ENCODE measurements around the gene CCNK. TPM values are rescaled to one million over a fixed set of nuclear protein-coding genes. Genes with fewer than 3 reads are reported as not detected.

CCNK gene
- 69.3 TPM for polyA plus RNA-seq (2013, experiment 1 of 2; ENCODE audit: insufficient read length)
- 69.4 TPM for polyA plus RNA-seq (2013, experiment 2 of 2; ENCODE audit: insufficient read length)

DNA sequence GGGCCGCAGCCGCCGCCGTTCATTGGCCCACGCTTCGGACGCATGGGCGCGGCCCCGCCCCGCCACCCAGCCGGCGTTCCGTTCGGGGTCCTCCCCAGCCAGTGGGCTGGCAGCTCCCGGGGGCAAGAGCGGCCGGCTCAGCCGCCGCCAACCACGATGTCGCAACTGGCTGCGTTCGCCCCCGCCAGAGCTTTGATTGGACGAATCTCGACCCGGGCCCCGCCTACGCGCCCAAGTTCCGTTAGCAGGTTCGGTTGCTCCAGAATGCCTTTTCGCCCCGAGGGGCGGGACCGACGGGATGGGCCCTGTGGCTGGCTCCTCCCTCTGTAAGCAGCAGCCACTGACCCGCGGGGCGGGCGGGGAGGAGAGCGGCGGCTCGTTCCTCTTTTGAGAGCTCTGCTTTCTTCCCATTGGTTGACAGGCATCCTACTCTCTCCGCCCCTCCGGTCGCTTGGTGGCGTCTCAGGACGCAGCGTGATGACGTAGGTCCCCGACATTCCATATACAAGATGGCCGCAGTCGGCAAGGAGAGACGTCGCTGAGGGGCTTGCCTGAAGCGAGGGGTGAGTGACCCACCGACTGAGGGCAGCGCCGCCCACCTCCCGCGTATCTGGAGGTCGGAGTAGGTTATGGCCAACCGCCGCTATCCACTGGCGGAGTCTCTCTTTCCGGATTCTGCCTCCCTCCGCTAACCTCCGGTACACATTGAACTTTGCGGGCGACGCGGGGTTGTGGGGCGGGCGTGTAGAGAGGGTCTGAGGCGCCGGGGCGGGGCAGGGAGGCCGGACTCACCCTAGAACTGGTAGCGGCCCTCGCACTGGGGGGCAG is at the start of gene CCNK:
TSS of gene CCNK (plus strand) at position 493 of the 828 bp plus-strand sequence. CDS start 11,269 bp downstream, outside the sequence.
- peak; percentile 100 for DNase-seq

DNA sequence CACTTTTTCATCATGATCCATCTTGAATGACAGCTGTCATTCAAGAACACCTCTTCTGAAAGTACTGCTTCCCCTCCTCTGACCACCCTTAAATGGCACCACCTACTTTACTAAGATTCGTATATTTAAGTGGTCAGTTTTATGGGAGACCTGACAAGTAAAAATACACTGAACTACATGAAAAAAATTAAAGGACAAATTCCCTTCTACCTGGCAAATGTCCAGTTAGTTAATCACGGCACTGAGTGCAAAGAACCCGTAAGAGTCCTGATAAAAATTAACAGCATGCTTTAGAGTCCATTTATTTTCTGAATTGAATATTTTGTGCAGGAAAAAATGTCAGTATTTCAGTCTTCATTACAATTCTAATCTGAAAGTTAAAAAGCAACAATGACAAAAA is 49.2 kb upstream of the CCNK start:
- no peak for DNase-seq

DNA sequence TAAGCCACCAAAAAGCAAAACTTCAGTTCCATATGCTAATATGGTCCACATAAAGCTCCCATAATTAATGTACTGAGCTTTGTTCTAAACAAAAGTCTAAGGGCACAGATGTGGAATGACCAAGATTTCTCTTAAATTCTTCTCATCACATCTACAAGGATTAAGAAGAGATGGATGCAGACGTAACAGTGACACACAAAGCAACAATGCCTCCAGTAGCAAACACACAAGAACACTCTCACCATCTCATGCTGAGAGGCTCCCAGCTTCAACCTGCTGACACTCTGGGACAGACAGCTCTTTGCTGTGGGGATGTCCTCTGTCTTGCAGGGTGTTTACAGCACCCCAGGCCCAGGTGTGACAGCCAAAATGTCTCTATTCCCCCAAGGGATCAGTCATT is 48.7 kb upstream of the CCNK start:
- DNase-seq, result peak; percentile 16

DNA sequence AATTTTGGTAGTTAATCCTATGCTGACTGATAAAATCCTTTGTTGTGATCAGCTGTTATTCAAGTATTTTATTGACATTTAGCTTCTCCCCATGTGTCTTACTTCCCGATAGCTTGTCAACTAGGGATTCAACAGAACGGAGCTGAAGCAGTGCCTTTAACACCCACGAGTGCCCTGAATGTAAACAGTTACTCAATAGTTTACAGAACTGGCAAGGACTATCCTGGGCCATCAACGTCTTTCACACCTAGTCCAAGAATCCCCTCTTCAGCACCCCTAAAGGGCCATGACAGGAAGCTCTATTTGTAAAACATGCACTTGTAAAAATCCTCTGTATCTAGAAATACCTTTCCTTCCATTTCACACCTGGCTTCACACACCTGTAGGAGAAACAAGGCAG is 45.9 kb upstream of the CCNK start:
- no peak for DNase-seq

DNA sequence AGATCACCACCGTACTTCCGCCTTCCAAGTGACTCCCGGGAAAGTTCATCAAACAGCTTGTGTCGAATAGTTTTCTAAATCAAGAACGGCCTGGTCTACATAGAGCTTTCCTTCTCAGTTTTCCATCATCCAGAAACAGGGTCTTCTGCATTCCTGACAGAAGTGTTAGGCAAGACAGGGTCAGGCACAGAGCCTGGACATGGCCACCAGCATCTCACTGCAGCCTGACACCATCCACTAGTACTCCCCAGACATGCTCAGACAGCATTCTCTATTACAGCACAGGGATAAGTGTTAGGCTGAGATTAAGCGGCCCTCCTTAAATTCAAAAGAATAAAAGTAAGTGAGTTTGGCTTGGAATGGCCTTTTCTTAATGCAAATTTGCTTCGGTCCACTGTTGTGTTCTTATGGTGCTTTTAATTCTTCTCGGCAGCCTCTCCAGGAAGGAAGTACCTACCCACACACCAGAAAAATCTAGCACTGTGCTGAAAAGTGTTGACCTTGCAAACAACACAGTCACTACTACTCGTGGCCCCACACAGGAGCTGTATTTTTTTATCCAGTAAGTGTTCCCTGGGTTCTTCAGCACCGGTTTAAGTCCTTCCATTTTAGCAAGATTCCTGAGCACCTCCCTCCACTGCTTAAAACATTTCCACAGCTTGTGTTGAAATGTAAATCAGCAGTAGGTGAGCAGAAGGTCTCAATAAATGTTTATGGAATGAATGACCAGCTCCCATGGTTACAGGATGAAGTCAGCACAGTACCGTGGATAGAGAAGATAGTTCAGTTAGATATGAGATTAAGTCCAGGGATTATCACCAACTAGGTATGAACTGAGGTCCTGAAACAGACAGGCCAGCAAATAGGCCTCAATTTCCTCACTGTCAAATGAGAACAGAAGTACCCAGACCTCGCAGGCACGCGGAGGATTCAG is 44.7 kb upstream of the CCNK start:
- no peak for DNase-seq

DNA sequence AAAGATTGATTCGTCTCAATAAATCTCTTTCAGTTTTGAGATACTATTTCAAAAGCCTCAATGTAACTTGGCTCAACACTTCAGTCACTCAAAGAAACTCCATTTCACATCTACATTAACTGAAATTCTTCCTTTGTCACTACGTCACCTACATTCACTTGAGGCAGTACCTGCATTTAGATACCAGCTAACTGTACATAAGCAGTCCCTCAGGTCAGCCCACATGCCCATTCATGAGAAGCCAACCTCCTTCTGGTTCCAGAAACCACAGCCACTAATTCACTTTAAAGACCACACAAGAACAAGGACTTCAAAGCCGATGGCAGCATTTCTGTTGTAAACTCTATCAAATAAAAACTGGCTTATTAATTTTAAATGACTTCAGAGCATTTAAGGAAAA is 43.5 kb upstream of the CCNK start:
- no peak for DNase-seq

DNA sequence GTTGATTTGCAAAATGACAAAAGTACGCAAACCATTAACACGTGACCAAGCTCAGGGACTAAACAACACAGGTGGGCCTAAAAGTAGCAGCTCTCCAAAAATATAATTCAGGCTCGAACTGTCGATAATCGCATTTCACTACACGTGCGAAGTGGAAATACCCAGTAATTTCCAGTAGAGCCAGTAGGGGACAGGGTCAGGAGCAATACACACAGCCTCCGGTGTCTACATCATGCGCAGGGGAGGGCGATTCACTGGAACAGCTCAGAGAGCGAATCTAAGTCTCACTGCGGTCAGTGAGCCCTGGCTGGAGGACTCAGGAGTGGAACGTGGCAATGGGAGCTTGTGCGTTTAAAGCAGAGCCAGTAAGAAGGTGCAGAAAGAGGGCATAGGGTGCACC is 40.9 kb upstream of the CCNK start:
- DNase-seq, result no peak

DNA sequence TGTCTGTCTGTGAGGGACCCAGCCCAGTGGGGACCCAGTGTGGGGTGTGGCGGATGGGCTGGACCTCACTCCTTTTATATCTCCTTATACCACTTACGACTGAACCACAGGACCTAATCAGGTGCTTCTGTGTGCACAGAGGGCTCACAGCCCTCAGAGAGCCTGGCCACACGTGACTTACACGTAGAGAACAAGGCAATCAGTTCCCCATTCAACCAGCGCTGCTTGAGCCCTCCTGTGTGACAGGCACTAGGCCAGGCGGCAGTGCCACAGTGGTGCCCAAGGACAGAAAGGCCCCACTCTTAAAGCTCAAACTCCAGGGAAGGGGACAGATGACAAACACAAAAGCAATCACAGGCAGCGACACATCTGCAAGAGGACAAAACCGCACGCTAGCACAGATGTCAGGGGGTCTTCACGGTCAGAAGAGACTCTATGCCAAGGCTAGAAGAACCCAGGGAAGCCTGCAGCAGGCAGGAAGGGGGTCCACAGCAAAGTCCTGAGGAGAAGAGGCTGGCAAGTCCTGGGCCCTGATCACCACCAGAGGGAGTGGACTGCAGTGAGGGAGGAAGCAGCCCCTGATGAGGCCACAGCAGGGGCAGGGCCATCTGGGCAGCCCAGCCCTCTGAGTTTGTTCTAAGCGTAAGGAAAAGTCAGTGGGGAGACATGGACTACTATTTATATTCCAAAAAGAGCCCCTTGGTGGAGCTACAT is 39.9 kb upstream of the CCNK start:
- no peak for DNase-seq

DNA sequence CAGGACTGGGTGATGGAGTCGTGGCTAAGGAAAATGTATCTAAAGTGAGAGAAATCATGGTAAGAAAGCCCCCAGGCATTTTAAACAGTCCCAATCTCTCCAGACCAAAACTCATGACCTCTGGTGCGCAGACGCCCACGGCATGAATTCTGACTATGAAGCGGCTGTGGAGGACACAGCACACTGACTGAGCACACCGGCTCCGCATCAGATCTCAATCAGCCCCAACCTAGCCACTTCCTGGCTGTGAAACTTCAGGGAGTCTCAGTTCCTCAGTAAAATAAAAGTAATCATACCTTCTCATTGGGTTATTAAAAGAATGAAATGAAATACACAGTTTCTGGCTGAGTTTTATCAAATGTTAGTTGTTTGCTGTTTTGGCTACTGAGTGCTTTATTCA is 39.3 kb upstream of the CCNK start:
- no peak for DNase-seq

DNA sequence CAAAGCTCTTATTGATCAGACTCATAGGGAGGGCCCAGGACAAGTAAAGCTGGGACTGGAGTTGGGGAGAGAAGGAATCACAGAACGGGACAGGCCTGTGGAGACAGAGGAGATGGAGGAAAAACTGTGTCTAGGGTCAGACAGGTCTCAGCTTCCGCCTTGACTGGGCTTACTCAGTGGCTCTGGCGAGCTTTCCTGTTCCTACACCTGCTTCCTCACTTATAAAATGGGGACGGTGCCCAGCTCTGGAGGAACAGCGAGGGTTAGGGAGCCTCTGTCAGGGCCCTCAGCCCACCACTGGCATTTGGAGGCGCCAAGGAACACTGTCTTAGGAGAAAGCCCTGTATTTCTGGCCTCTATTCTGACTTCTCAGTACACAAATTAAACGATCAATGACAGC is 35.3 kb upstream of the CCNK start:
- DNase-seq, result no peak

DNA sequence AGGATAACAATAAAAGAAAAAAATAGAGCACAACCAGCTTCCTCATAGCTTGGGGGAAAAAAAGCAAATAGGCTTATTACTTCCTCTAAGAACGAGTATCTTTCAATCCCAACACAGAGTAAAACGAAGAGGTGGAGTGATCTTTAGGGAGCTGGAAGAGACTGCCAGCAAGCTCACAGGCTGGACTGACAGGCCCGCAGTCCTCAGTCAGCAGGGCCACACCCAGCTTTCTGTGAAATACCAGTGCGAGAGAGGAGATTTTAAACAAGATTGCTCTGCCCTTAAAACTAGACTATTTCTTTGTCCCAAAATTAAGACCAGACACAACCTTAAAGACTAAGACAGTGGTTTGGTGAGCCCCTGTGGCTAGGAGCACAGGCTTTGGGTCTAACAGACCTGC is 33.5 kb upstream of the CCNK start:
- DNase-seq, result no peak

DNA sequence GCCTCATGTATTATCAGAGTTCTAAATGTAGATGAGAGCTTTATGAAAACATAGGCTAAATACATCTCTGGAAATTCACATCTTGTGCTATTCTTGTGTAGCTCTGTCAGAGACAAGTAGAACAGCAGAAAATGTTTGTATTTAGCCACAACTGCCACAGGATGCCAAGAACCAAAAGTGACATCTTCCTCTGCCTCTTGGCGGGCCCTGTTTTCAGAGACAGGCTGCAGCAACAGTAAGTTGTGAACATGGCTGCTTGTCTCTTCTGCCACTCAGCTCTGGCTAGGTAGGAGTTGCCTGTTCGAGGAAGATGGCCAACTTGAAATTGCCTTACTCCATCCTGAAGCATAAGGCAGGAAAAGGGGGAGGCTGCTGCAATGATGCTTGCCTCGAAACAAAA is 30.9 kb upstream of the CCNK start:
- DNase-seq, result no peak

DNA sequence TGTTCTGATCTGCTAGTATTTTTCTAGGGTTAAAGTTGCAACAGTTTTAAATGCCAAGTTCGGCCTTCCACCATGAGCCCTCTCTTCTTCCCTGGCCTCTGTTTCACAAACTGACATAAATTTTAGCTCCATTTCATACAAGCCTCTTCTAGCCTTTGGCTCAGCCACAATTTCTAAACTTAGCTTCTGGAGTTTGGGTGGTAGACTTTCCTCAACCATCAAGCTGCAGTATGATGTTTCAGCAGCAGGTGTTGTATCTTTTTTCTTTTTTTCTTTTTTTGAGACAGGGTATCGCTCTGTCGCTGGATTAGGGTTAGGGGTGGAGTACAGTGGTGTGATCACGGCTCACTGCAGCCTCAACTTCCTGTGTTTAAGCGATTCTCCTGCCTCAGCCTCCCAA is 30.0 kb upstream of the CCNK start:
- no peak for DNase-seq

DNA sequence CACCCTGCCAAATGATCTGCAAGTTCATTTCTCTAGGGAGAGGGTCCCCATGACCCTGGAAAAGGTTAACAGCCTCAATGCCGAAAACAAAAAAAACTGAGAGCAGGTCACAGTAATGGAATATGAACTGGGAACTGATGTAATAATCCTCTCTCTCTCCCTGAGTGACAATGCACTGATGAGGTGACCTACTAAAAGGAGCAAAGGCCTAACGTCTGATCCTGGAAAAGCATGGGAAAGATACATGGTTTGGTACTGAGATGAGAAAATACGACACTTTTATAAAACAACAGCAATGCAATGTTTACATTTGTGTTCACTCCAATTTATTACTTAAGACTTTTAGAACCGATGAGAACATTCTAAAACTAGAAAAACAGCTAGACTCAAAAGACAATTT is 28.2 kb upstream of the CCNK start:
- DNase-seq, result no peak

DNA sequence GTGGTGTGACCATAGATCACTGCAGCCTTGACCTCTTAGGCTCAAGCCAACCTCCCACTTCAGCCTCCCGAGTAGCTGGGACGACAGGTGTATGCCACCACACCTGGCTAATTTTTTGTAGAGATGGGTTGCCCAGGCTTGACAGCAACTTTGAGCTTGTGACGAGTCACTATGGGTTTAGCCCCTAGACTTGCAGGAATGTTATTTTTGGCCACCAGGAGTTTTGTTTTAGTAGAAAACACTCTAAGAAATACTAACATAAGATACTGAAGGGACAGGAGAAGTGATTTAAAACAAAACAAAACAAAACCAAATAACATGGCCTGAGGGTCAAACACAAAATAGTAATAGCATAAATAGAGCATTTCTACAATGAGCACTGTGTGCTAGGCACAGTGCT is 27.0 kb upstream of the CCNK start:
- no peak for DNase-seq

DNA sequence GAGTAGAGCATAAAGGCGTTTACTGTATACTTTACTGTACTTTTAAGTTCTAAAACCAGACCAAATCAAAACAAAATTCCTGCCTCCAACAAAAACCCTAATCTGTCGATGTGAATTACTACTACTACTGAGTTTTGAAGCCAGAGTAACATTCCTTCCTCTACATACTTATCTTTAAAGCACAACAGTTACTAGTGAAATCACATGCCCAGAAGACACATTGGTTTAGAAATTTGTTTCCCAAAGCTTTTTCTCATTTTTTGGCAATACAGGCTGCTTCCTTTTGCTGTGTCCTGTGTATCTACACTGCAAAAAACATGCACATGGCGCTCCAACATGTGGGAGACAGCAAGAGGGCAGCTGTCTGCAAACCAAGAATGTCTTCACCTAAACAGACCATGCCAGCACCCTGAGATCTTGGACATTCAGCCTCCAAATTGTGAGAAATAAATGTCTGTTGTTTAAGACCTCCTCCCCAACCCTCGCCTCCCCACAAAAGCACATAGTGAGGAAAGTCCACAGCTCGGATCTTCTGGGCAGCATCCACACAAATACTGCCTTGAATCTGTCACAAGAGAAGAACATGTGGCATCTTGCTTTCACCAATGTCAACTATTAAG is 21.6 kb upstream of the CCNK start:
- peak; percentile 13 for DNase-seq

DNA sequence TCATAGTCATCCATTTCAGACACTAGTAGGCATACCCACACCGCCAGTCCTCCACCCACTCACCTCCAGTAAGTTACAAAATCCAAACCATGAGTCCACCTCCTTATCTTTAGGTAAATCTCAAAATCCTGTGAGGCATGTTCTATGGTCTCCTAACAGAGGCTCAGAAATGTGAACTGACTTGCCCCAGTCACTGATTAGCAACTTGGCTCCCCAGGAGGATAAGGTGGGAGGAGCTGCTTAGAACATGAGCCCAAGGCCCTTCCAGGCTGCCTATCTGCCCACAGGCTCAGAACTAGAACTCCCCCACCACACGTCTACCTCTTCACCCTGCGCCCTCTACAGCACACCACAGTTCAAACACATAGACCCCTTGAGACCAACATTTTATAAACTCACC is 20.4 kb upstream of the CCNK start:
- no peak for DNase-seq

DNA sequence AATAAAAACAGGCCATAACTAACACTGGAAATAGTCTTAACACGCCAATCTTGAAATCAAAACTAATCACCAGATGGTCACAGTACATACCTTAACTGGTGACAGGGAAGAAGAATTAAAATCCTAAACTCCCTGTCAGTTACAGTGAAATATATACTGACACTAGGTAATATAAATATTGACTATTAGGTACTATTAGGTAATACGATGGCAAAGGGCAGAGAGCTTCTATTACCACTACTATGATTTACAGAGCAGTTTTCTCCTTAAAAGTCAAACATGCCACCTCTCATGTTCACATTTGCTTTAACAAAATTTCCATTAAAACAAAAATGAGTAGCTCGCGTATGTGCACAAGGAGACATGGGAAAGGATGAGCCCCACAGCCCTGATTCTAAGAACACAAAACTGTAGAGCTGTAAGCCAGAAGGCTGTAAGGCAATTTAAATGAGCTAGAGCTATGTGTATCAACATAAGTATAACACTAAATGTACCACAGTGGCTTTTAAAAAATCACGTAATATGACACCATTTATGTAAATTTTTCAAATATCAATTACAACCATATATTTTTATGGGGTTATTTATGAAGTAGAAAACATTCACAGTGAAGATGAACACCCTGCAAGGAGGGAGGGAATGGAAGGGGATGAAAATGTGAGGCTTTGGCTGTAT is 19.7 kb upstream of the CCNK start:
- DNase-seq, result no peak

DNA sequence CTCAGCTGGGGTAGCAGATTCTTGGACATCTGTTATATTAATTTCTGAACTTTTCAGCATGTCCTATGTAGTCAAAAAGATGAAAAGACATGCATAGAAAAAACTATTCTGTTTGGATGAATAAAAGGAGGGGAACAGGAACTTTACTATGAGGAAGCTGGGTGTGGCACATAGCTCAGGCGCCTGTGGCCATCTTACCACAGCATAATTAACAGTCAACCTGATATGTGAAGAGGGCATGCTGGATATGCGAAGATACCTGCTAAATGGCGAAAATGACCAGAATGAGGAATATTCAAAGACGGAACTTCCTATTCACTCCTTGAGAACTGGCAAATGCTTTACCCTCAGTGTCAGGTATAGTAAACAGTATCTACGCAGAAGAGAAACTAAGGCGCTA is 19.0 kb upstream of the CCNK start:
- DNase-seq, result no peak

DNA sequence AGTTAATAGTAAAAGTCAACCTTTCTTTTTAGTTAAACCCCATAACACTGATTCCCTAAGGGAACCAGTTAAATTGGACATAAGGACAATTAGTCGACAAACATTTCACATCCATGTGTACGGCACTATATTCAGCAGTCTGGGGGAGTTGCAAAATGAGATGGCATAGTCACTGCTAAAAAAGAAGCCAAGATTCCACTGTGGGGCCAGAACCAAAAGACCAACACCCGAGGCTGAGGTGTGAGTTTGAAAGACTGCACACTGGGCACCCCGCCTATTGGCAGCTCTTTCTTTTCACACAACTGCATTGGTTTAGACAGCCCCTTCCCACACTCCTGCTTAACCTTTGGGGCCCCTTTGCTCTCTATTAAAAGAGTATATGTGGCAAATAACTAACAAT is 17.2 kb upstream of the CCNK start:
- no peak for DNase-seq

DNA sequence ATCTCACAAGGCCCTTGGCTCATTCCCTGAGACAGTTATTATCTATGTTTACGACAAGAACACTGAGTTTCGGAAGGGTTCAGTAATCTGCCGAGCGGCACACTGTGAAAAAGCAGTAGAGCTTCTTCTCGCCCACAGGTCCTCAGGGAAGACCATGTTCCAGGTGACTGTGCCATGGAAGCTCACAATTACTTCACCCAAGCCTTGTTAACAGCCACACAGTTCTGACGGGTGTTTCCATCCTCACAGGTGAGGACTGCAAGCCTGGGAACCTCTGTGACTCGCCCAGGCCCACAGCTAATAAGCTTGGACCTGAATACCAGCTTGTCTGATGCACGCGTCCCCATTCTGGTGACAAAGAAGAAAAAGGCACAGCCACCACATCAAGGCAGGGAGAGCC is 15.9 kb upstream of the CCNK start:
- DNase-seq, result no peak

DNA sequence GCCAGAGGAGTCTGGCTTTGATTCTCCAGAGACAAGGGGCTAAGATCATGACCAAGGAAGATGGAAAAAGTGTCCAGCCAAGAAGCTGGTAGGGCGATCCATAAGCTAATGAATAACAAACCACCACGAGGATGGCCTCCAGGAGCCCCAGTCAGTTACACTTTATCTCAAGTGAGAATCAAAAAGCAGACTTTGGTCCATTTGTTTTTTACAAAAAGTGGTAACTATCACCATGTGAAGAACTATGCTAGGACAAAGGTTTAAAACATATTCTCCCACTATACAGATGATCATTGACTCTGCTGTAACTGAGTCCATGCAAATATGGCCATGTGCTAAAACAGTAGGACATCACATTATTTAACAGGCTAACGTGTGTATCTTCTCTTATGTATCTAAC is 14.5 kb upstream of the CCNK start:
- DNase-seq, result no peak
